OCI-LY1 (cell line): ENCODE data around the gene TMEM45A.

Experiments used
- H2AFZ ChIP-seq: fragments of 200-600 bp; sonication (generic), shearing (Covaris generic); 2 replicates; pipeline ENCODE4 v1.6.0; 2014; ENCODE audit warnings: antibody characterized with exemption, mild to moderate bottlenecking, low read length
- H3F3A ChIP-seq: fragments of 200-600 bp; sonication (generic), shearing (Covaris generic); 2 replicates; pipeline ENCODE4 v1.6.0; 2014; ENCODE audit warnings: mild to moderate bottlenecking, antibody characterized with exemption, low read length, moderate library complexity; ENCODE audit not compliant: insufficient read depth
- H3K27ac ChIP-seq: fragments of 200-600 bp; sonication (generic); 2 replicates; pipeline ENCODE4 v1.5.1; 2014; ENCODE audit warnings: low read length, mixed run types, mild to moderate bottlenecking, low read depth; ENCODE audit not compliant: poor library complexity, severe bottlenecking
- H3K27me3 ChIP-seq: fragments of 200-600 bp; sonication (generic); 2 replicates; pipeline ENCODE4 v1.6.0; 2014; ENCODE audit warnings: antibody characterized with exemption, mild to moderate bottlenecking, low read length, moderate library complexity; ENCODE audit not compliant: insufficient read depth
- H3K36me3 ChIP-seq: fragments of 200-600 bp; sonication (generic); 2 replicates; pipeline ENCODE4 v1.6.1; 2014; ENCODE audit warnings: mild to moderate bottlenecking, antibody characterized with exemption, low read length, moderate library complexity, mixed read lengths; ENCODE audit not compliant: insufficient read depth
- H3K4me1 ChIP-seq: fragments of 200-600 bp; sonication (generic); 2 replicates; pipeline ENCODE4 v1.5.1; 2014; ENCODE audit warnings: mild to moderate bottlenecking, low read length, moderate library complexity; ENCODE audit not compliant: insufficient read depth, severe bottlenecking
- H3K4me2 ChIP-seq: fragments of 200-600 bp; sonication (generic), shearing (Covaris generic); 2 replicates; pipeline ENCODE4 v1.6.1; 2014; ENCODE audit warnings: low read length
- H3K4me3 ChIP-seq: fragments of 200-600 bp; sonication (generic); 2 replicates; pipeline ENCODE4 v1.5.1; 2014; ENCODE audit warnings: low read length, low read depth, mild to moderate bottlenecking, mixed read lengths; ENCODE audit not compliant: poor library complexity, severe bottlenecking
- H3K79me2 ChIP-seq: fragments of 200-600 bp; shearing (Covaris generic); 2 replicates; pipeline ENCODE4 v1.6.1; 2016; ENCODE audit warnings: mixed run types, low read length, mixed read lengths; ENCODE audit not compliant: insufficient read depth
- H3K9ac ChIP-seq: fragments of 200-600 bp; sonication (generic), shearing (Covaris generic); 2 replicates; pipeline ENCODE4 v1.6.1; 2014; ENCODE audit warnings: mild to moderate bottlenecking, low read length, mixed read lengths
- H3K9me2 ChIP-seq: fragments of 200-600 bp; sonication (generic), shearing (Covaris generic); 2 replicates; pipeline ENCODE4 v1.6.1; 2014; ENCODE audit warnings: low read depth, mild to moderate bottlenecking, low read length, mixed read lengths
- H3K9me3 ChIP-seq: fragments of 200-600 bp; shearing (Covaris generic); 2 replicates; pipeline ENCODE4 v1.6.1; 2014; ENCODE audit warnings: low read length, mixed read lengths
- H4K20me1 ChIP-seq: fragments of 200-600 bp; sonication (generic), shearing (Covaris generic); 2 replicates; pipeline ENCODE4 v1.6.0; 2016; ENCODE audit warnings: mild to moderate bottlenecking, low read length; ENCODE audit not compliant: insufficient read depth
- EZH2 ChIP-seq: fragments of 200-600 bp; sonication (generic), shearing (Covaris generic); IDR thresholded peaks from 2 replicates; pipeline ENCODE4 v1.8.0; 2017; ENCODE audit warnings: borderline replicate concordance, mixed run types, mild to moderate bottlenecking, antibody characterized with exemption, low read length, moderate library complexity, mixed read lengths
- TF ChIP-seq, protein P1 (sequence below): fragments of 200-600 bp; sonication (generic), shearing (Covaris generic); IDR thresholded peaks from 2 replicates; pipeline ENCODE4 v1.5.1; 2017; ENCODE audit warnings: mild to moderate bottlenecking, antibody characterized with exemption, low read length, moderate library complexity, mixed read lengths

Gene TMEM45A

GRCh38 chr3:100455841-100456550 is 36.4 kb upstream of the TMEM45A start:
- Histone ChIP-seq H3K9me3 (no peaks in the 10 kb centered on the region), H3K4me2 (no peak overlapping the region), H4K20me1 (no peaks in the 10 kb centered on the region), H3K27ac (no peak overlapping the region), H3K4me1 (no peaks in the 10 kb centered on the region), H3K36me3 (no peaks in the 10 kb centered on the region), H3K79me2 (no peaks in the 10 kb centered on the region), H3K27me3 (no peaks in the 10 kb centered on the region), H3K9ac (no peak overlapping the region), H3K4me3 (no peak overlapping the region), H2AFZ (no peak overlapping the region), H3F3A (no peaks in the 10 kb centered on the region), H3K9me2 (no peaks in the 10 kb centered on the region)
- TF ChIP-seq EZH2 = no peak
- TF ChIP-seq, protein P1, sequence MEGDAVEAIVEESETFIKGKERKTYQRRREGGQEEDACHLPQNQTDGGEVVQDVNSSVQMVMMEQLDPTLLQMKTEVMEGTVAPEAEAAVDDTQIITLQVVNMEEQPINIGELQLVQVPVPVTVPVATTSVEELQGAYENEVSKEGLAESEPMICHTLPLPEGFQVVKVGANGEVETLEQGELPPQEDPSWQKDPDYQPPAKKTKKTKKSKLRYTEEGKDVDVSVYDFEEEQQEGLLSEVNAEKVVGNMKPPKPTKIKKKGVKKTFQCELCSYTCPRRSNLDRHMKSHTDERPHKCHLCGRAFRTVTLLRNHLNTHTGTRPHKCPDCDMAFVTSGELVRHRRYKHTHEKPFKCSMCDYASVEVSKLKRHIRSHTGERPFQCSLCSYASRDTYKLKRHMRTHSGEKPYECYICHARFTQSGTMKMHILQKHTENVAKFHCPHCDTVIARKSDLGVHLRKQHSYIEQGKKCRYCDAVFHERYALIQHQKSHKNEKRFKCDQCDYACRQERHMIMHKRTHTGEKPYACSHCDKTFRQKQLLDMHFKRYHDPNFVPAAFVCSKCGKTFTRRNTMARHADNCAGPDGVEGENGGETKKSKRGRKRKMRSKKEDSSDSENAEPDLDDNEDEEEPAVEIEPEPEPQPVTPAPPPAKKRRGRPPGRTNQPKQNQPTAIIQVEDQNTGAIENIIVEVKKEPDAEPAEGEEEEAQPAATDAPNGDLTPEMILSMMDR = no peak

- no peak overlapping the region for H3K4me2 ChIP-seq
- TF ChIP-seq EZH2 = no peak
- TF ChIP-seq, protein P1 = no peak
- no peak overlapping the region for H2AFZ ChIP-seq
Observed at GRCh38 chr3:100456745-100457144, 35.7 kb upstream of the TMEM45A start.

GRCh38 chr3:100457811-100458210 is 34.6 kb upstream of the TMEM45A start:
- H3K9me3 ChIP-seq = no peaks in the 10 kb centered on the region
- H3K36me3 ChIP-seq = no peaks in the 10 kb centered on the region
- no peaks in the 10 kb centered on the region for H3K27me3 ChIP-seq
- no peaks in the 10 kb centered on the region for H3F3A ChIP-seq
- H3K27ac ChIP-seq = no peak overlapping the region
- H3K4me2 ChIP-seq = no peak overlapping the region
- H4K20me1 ChIP-seq = no peaks in the 10 kb centered on the region
- H3K79me2 ChIP-seq = no peaks in the 10 kb centered on the region
- no peak overlapping the region for H2AFZ ChIP-seq
- H3K9ac ChIP-seq = no peak overlapping the region
- H3K4me1 ChIP-seq = no peaks in the 10 kb centered on the region
- TF ChIP-seq EZH2 = no peak
- TF ChIP-seq, protein P1 = no peak
- H3K4me3 ChIP-seq = no peak overlapping the region
- H3K9me2 ChIP-seq = no peaks in the 10 kb centered on the region

More at GRCh38 chr3:100456745-100457144, 35.7 kb upstream of the TMEM45A start:
- Histone ChIP-seq H3K9me3 (no peaks in the 10 kb centered on the region), H3K4me1 (no peaks in the 10 kb centered on the region), H3K79me2 (no peaks in the 10 kb centered on the region), H3K4me3 (no peak overlapping the region), H3K27me3 (no peaks in the 10 kb centered on the region), H4K20me1 (no peaks in the 10 kb centered on the region), H3K9me2 (no peaks in the 10 kb centered on the region), H3K27ac (no peak overlapping the region), H3F3A (no peaks in the 10 kb centered on the region), H3K36me3 (no peaks in the 10 kb centered on the region), H3K9ac (no peak overlapping the region)
